Medulla oblongata (tissue), 1 donor: ENCODE measurements around the gene FOXN1.
"Not testable (repeated sequence)": the region's sequence is repeated elsewhere in the genome, so short reads cannot be mapped to it uniquely, and the experiment has no call there.

Source experiments
- DNase-seq: peaks from one replicate; pipeline ENCODE4 v3.0.0-alpha.2; 2015; ENCODE audit errors: extremely low spot score

The FOXN1 gene

GRCh38 chr17:28500712-28501379 is 5.3 kb upstream of the FOXN1 start:
- DNase-seq: no peak

- no peak for DNase-seq
Observed at GRCh38 chr17:28501421-28502284, 4.5 kb upstream of the FOXN1 start.

- no peak for DNase-seq
Observed at GRCh38 chr17:28503420-28503819, 2.7 kb upstream of the FOXN1 start.

- DNase-seq: no peak
Observed at GRCh38 chr17:28506763-28507487, 777 bp downstream of the FOXN1 start.

GRCh38 chr17:28507567-28508203 is 1.5 kb downstream of the FOXN1 start:
- DNase-seq: no peak

- DNase-seq: no peak
Observed at GRCh38 chr17:28508211-28508724, 2.1 kb downstream of the FOXN1 start.

GRCh38 chr17:28509789-28510188 is 3.6 kb downstream of the FOXN1 start:
- DNase-seq: peak; percentile 33

GRCh38 chr17:28511858-28512461 is 5.8 kb downstream of the FOXN1 start:
- no peak for DNase-seq

GRCh38 chr17:28513476-28513875 is 7.3 kb downstream of the FOXN1 start:
- DNase-seq: no peak

GRCh38 chr17:28514561-28515002 is 8.4 kb downstream of the FOXN1 start:
- DNase-seq: no peak

GRCh38 chr17:28515518-28515917 is 9.4 kb downstream of the FOXN1 start:
- no peak for DNase-seq

GRCh38 chr17:28518132-28518531 is 12.0 kb downstream of the FOXN1 start:
- peak; percentile 6 for DNase-seq

GRCh38 chr17:28518578-28518977 is 12.4 kb downstream of the FOXN1 start:
- no peak for DNase-seq

- DNase-seq: no peak
Observed at GRCh38 chr17:28519236-28519635, 13.1 kb downstream of the FOXN1 start.

- DNase-seq: no peak
Observed at GRCh38 chr17:28520687-28521086, 14.5 kb downstream of the FOXN1 start.

- no peak for DNase-seq
Observed at GRCh38 chr17:28521311-28522085, 15.3 kb downstream of the FOXN1 start.

- not testable (repeated sequence) for DNase-seq
Observed at GRCh38 chr17:28522281-28522680, 16.1 kb downstream of the FOXN1 start.

GRCh38 chr17:28523186-28523585 is 17.0 kb downstream of the FOXN1 start:
- DNase-seq: no peak

- no peak for DNase-seq
Observed at GRCh38 chr17:28523876-28524275, 17.7 kb downstream of the FOXN1 start.
